GM18861 (cell line): ENCODE data around the gene E2F6.
A peak's percentile ranks its signal among the peaks of the same experiment; 100 is the strongest.

Source experiments
- ATAC-seq: cut with Tn5 transposase; IDR thresholded peaks from one replicate; pipeline ENCODE4 v1.9.1; 2021; ENCODE audit not compliant: unreplicated experiment

The E2F6 gene

DNA sequence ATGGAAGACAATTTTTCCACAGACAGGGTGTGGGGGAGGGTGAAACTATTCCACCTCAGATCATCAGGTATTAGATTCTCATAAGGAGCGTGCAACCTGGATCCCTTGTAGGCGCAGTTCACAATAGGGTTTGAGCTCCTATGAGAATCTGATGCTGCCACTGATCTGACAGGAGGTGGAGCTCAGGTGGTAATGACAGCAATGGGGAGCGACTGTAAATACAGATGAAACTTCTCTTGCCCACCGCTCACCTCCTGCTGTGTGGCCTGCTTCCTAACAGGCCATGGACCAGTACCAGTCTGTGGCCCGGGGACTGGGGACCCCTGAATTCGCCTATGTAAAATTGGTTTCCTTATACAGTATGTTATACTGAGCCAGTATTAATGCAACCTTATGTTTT lies 27.3 kb upstream of the E2F6 start:
- ATAC-seq = no peak

DNA sequence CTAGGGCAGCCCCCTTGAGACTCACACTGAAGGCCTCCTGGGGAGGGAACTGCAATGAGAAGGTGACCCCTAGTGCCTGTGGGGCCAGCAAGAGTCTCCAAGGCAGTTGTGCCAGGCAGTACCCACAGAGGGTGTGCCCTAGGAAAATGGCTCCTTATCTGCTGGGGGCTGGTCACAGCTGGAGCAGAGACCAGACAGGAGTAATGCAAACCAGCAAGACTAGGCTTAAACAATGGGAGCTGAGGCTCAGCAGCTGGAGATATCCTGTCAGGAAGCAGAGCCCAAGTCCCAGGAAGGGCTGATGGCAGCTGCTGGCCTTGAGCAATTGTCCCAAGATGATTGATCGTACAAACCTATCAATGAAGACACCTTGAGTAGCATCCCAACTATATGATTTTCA lies 26.8 kb upstream of the E2F6 start:
- no peak for ATAC-seq

DNA sequence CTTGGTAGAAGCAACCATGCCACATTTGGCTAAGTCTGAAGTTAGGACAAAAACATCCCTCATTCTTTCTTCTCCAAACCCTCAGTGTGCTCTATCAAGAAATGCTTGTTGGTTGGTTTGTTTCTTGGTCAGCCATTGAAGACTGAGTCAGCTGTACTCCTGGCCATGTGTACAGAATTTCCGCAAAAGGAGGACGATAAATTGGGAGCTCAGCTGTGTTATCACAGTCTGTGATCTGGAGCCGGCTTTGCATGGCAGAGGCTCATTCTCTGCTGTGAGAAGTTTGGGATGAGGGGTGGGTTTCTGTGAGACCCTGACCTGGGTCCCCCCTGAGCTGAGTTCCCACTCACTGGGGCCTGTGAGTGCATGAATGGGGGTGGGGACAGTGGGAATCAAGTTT lies 26.3 kb upstream of the E2F6 start:
- ATAC-seq = no peak

DNA sequence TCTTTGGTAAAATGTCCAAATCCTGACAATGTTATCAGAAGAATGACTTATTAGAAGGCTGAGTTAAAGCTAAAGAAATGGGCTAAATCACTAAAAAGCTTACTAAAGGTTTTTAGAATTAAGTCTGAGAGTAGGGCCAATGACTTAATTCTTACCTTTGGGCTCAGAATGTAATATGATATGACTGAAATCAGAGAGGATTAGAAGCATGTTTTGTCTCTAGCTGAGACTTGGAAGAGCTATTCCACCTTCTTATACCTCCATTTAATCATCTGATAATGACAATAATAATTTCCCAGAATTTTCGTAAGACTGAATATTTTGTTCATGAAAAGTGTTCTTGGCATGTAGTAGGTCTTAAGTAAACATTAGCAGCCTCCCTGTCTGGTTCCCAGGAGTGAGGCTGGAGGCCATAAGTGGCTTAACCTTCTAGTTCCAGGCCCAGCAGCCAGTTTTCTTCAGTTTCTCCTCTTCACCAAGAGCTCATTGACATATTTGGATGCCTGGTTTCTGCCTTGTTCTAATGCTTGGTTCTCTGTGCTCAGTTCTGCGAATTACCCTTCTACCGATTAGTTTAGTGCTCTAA lies 25.5 kb upstream of the E2F6 start:
- ATAC-seq = no peak

DNA sequence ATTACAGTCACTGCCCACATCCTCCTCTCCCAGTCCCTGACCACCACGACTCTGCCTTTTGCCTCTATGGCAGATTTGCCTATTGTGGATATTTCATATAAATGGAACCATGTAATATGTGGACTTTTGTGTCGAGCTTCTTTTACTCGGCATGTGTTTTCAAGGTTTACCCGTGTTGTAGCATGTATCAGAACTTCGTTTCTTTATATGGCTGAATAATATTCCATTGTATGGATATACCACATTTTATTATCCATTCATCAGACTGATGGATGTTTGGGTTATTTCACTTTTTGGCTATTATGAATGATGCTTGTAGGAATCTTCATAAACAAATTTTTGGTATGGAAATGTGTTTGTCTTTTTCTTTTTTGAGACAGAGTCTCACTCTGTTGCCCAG lies 24.2 kb upstream of the E2F6 start:
- no peak for ATAC-seq

DNA sequence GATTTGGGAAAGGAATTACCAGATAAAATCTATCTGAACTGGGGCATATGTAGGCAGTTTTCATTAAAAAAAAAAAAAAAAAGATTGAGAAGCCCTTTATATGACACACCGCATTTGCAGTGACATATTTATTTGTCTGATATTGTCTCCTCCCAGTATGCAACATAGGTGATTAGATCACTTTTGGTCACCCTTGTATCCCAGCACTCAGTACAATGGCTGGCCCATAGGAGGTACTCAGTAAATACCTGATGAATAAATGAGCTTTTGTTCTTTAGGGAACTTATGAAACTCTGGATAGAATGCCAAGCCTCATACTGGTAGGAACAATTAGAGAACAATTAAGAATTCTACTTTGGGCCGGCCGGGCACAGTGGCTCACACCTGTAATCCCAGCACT lies 22.8 kb upstream of the E2F6 start:
- no peak for ATAC-seq

DNA sequence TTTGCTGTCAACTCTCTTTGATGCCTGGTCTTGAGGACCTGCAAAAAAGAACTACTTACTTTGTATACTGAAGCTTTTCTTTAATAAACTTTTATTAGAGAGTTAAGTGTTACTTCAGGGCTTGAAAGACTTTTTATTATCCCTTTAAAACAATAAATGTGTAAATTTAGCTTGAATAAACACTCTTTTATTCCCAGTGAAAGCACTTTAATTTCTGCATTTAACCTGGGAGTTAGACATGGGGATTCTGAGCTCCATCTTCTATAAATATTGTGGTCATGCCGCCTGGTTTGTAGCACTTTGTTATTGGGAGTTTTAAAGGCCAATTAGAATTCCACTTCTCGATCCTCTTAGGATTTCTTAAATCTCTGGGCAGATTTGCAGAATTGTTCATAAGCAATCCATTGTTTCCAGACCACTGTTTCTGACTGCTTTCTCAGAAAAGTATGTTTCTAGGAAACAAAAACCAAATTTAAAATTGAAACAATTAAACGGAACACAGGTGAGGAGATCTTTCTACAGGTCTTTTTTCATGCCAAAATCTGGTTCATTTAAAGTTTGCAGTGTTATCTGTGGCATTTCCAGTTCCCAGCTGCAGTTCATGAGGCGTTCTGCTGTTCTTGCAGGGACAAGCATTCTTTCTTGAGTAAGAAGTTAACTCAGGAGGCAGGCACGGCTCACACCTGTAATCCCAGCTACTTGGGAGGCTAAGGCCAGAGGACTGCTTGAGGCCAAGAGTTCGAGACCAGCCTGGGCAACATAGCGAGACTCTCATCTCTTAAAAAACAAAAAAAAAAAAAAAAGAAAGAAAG lies 18.1 kb upstream of the E2F6 start:
- ATAC-seq = no peak

DNA sequence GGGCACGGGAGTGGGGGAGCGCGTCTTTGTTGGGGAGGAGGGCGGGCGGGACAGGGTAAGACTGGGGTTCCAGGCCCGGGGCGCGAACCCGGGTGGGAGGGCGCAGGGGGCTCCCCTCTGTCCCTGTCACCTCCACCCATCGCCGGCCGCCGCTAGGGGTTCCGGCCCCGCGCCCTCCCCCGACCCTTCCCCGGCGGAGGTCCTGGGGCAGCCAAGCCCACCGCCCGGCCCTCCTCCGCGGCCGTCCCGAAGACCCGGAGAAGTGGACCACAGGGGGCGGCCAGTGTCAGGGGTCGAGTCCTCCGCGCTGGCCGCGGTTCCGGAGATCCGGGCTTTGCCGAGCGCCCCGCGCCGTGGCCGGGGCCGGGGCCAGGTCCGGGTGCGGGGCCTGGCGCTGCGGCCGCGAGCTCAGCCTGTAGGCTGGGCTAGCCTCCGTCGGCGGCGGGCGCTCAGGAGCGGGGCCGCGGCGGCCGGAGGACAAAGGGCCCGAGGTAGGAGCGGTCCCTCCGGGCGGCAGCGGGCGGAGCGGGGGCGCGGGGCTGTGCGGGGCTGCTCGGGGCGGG lies 16.6 kb upstream of the E2F6 start:
- no peak for ATAC-seq

DNA sequence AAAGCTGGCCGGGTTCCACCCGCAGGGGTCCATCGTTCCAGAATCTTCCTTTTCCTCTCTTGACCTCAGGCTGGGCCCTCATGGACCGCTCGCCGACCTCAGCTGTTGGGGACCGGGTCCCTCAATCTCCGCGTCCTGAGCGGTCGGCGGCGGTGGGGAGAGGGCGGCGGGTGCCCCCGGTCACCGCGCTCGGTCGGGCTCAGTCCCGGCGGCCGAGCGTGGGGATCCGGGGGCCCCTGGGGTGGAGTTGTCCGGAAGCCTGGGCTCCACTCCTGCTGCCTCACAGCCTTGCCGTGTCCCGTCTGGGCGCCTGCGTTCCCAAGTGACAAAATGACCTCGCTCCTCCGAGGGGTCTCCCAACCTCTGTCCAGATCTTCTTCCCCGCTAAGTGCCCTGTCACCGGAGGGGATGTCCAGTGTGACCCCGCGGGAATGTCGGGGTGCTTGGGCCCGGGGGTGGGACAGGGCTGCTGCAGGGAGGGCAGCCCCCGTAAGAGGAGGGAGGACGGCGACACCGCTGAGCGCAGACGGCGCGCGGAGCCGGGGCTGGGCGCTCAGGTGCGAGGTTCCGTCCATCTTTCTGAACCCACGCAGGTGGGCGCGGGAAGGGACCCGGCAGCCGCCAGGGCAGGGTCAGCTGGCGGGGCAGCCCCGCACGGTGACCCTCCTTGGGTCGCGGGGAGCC lies 16.0 kb upstream of the E2F6 start:
- no peak for ATAC-seq

DNA sequence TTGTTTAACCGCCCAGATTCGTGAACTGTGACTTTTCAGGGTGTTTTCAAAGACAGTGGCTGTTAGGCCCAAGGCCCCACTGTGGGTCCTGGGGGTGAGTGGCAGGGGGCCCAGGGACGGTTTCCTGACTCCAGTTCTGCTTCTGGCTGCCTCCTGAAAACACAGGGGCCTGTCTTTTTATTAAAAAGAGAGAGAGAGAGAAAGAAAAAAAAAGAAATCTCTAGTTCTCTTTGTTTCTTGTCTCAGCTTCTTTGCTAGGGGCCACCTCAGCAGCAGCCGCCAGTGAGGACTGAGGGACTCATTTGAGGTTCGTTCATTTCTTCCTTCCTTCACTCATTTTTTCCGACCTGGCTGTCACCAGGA lies 15.4 kb upstream of the E2F6 start:
- no peak for ATAC-seq

DNA sequence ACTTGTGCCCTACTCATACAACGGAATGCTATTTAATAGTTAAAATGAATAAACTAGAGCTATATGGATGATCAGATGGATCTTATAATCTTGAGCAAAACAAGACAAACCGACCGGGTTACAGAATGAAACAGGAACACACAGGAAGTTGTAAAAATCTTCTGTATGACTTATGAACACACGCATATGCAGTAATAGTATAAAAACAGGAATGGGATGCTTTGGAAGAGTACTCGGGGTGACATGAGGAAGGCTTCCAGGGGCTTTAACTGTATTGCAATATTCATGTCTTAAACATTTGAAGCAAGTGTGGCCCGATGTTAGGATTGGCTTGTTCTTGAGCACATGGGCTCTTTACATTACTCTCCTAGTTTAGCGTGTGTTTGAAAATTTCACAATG lies 14.9 kb upstream of the E2F6 start:
- ATAC-seq = no peak

DNA sequence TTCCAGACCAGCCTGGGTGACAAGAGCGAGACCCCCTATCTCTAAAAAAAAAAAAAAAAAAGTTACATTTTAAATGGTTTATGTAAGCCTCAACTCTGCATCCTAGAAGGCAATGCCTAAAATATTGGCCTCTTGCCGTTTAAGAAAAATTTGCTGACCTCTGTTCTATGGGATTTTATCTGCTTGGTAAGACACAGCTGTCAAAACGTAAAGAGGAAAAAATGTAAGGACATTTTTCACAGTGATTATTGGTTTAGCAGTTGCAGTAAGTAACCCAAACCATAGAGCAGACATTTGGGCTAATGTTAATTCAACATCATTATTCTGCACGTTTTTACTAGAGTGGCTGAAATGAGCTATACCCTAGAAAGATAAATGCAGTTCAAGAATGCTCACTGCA lies 14.4 kb upstream of the E2F6 start:
- no peak for ATAC-seq

DNA sequence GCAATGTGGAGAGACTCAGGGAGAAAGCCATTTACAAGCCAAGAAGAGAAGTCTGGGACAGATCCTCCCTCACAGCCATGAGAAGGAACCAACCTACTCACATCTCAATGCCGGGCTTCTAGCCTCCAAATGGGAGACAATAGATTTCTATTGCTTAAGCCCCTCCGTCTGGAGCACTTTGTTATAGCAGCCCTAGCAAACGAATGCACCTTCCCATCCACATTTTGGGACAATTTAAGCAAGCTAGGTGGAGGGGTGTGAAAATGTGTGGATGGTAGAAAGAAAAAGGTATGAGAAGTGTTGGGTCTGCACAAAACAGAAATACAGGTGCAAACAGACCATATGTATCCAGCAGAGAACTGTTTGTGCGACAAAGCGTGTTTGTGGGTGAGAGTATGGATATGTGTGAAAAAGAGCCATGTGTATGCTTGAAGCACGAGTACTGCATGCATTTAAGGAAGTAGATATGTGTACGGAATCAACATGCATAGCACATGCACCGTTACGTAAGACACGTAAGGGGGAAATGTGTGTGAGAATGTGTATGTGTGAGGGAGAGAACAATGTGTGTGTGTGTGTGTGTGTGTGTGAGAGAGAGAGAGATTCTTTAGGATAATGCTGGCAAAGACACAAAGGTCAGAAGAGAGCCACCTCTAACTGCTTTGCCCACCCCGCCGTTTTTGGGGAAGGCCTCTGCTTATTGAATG lies 13.1 kb upstream of the E2F6 start:
- no peak for ATAC-seq

DNA sequence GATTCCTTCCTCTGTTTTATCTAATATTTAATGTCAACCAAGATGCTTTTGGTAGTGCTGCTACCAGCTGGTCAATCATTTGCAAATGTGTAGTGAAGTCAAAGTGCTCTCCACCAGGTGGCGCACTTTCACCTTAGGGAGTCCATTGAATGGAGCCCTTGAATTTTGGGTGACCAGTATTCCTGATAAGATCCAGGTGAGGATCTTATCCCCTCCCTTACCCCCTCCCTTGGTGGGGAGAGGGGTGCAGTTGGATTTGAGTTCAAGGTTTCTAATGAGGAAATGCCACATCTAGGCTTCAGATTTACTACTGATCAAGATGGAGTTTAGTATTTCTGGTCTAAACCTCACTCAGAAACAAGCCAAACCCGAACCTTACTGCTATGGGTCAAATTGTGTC lies 12.0 kb upstream of the E2F6 start:
- peak; percentile 85 for ATAC-seq

DNA sequence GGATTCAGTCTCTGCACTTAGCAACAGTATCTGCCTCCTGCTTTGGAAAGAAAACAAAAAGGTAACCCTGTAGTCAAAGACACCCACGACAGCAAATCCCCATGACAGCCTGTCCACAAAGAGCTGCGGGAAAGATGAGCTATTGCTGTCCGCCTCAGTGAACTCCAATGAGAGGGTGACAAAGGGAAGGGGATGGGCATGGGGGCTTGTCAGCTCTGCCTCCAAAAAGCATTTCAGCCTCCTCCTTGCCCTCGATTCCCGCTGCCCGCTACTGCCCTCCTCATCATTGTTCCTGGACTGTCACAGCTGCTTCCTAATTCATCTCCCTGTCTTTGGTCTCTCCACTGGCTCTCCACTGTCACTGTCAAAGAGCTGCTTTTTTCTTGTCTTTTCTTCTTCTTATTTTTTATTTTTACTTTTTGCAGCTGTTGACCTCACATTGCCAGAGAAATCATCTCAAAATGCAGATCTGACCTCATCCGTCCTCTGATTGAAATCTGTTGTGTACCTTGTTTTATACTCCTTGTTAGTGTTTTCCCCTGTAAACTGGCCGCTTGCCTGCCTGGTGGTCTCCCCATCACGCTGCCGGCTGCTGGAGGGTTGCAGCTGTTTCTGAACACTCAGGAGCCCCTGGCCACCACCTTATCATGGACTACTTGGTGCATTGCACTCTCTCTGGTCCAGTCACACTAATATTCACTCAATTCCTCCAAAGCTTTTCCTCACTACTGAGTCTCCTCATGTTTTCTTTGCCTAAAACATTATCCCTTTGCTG lies 7.9 kb upstream of the E2F6 start:
- ATAC-seq = no peak

DNA sequence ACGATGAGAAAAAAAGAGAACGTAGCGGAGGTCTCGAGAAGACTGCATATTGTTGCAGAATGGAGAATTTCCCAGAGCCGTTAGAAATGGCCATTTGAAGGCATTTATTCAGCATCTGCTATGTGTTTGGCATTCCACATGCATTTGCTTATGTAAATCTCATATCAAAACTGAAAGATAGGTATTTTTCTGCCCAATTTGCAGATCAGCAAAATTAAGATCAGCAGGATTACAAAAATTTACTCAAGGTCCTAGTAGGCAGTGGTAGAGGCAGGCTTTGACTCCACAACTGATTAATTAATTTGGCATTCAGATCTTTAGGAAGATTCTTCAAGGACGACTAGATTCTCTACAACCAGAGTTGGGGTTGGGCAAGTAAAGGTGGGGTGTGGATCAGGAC lies 1.8 kb upstream of the E2F6 start:
- ATAC-seq = no peak

DNA sequence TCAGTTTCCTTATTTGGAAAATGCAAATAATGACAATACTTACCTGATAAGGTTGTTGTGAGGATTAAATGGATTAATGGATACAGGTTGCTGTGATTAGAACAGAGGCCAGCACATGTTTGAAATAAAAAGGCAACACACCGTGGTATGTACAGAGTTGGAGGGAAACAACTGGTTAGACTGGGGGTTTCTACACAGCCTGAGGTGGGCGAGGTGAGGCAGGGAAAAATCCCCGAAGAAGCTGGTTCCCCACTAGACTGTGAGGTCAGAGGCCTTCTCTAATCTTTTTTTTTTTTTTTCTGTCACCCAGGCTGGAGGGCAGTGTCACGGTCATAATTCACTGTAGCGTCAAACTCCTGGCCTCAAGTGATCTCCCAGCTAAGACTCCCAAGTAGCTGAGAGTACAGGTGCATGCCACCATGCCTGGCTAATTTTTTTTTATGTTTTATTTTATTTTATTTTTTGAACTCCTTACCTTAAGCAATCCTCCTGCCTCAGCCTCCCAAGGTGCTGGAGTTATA lies 1.2 kb upstream of the E2F6 start:
- ATAC-seq = no peak

DNA sequence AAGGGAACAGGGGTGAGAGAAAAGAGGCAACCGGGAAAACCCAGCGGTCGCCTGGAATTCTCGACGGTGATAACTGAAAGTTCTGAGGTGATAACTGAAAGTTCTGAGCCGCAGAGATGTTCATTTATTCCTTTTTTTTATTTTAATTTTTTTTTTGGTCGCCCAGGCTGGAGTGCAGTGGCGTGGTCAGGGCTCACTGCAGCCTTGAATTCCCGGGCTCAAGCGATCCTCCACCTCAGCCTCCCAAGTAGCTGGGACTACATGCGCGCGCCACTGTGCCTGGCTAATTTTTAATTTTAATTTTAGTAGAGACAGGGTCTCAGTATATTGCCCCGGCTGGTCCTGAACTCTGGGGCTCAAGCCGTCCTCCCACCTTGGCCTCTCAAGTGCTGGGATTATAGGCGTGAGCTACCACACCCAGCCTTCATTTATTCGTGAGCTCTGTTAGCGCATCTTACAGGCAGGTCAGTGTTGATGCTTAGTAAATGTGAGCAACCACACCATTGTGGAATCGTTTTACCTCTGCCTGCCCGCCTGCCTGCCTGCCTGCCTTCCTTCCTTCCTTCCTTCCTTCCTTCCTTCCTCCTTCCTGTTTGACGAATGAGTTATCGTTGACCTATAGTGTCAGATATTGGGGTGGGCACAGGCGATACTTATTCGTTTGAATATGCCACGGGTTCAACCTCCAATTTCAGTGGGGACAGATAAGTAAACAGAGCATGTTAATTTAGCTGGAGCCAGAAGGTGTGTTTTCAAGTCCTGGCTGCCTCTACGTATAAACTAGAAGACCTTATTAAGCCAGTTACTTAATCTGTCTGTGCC lies 557 bp upstream of the E2F6 start:
- no peak for ATAC-seq

DNA sequence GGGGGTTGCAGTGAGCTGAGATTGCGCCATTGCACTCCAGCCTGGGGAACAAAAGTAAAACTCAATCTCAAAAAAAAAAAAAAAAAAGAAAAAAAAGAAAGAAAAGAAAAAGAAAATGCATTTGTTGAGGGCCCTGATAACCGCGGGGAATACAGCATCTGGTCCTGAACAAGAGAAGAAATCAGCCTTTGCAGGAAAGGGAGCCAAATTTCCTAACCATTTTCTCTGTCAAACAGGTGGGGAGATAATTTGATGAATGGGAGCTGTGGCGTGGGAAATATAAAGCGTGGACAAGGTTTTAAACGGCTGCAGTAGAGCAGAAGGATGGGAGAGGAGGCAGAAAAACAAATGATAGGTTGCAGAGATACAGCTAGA lies 864 bp downstream of the E2F6 start:
- ATAC-seq = no peak

DNA sequence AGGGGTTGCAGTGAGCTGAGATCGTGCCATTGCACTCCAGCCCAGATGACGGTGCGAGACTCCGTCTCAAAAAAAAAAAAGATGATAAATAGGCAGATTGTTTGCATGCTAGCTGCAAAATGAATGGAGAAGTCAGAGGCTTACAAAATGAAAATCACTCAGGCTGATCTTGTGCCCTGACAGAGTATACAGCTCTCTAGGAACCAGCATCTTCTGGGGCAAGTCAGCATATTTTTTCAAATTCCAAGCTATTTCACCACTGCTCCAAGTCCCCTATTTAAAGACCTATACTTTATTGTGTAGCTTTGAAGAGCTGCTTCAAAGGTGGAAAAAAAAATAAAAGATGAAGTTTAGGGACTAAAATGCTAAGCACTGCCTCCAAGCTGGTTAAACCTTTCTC lies 6.1 kb downstream of the E2F6 start:
- ATAC-seq = no peak
